Measurements from ENCODE around the gene OTOP1.

OTOP1 gene, protein sequence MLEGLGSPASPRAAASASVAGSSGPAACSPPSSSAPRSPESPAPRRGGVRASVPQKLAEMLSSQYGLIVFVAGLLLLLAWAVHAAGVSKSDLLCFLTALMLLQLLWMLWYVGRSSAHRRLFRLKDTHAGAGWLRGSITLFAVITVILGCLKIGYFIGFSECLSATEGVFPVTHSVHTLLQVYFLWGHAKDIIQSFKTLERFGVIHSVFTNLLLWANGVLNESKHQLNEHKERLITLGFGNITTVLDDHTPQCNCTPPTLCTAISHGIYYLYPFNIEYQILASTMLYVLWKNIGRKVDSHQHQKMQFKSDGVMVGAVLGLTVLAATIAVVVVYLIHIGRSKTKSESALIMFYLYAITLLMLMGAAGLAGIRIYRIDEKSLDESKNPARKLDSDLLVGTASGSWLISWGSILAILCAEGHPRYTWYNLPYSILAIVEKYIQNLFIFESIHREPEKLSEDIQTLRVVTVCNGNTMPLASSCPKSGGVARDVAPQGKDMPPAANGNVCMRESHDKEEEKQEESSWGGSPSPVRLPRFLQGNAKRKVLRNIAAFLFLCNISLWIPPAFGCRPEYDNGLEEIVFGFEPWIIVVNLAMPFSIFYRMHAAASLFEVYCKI
- long read RNA-seq: 0 reads

DNA sequence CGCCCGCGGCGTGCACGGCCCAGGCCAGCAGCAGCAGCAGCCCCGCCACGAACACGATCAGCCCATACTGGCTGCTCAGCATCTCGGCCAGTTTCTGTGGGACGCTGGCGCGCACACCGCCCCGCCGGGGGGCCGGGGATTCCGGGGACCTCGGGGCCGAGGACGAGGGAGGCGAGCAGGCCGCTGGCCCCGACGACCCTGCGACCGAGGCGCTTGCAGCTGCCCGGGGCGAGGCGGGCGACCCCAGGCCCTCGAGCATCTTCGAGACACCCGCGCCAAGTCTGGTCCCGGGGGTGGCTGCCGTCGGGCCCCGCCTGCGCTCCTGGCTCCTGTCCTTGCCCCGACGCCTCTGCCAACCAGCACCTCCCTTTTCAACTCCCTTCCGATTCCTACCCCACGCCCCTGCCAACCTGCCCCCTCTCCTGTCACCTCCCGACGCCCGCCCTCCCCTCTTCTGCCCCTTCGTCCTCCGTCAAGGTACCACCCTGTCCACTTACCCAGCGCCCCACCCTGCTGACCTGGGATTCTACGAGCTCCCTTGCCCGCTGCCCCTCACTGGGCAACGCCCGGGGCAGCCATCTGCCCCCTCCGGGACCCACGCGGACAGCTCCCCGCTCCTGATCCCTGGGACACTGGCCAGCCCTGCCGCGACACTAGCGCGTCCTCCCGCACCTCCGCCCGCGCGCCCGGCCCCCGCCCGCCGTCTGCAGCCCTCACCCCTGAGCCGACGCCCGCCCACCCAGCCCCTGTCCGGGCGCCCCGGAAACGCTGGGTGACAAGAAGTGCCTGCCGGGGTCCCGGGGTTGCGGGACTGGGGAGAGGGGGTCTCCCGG lies at the start of gene OTOP1:
TSS of gene OTOP1 (minus strand) at position 324 of the 833 bp plus-strand sequence. CDS start at position 259, 65 bp downstream.
- no peak within 1 kb of the TSS for H3K4me3 ChIP-seq (replicated peaks; ENCODE audit: insufficient read depth, low read length)
- no peak for DNase-seq (ENCODE audit: low read depth in 1 of 2, low spot score in 1 of 2)
- TF ChIP-seq GABPA (IDR thresholded peaks at IDR 0.05; ENCODE audit: low read depth) (no peak), POLR2AphosphoS5 (IDR thresholded peaks at IDR 0.05; ENCODE audit: low read depth) (no peak), SPI1 (IDR thresholded peaks at IDR 0.05; ENCODE audit: borderline replicate concordance, low read depth) (no peak)
- TF ChIP-seq, protein P1, sequence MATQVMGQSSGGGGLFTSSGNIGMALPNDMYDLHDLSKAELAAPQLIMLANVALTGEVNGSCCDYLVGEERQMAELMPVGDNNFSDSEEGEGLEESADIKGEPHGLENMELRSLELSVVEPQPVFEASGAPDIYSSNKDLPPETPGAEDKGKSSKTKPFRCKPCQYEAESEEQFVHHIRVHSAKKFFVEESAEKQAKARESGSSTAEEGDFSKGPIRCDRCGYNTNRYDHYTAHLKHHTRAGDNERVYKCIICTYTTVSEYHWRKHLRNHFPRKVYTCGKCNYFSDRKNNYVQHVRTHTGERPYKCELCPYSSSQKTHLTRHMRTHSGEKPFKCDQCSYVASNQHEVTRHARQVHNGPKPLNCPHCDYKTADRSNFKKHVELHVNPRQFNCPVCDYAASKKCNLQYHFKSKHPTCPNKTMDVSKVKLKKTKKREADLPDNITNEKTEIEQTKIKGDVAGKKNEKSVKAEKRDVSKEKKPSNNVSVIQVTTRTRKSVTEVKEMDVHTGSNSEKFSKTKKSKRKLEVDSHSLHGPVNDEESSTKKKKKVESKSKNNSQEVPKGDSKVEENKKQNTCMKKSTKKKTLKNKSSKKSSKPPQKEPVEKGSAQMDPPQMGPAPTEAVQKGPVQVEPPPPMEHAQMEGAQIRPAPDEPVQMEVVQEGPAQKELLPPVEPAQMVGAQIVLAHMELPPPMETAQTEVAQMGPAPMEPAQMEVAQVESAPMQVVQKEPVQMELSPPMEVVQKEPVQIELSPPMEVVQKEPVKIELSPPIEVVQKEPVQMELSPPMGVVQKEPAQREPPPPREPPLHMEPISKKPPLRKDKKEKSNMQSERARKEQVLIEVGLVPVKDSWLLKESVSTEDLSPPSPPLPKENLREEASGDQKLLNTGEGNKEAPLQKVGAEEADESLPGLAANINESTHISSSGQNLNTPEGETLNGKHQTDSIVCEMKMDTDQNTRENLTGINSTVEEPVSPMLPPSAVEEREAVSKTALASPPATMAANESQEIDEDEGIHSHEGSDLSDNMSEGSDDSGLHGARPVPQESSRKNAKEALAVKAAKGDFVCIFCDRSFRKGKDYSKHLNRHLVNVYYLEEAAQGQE (IDR thresholded peaks at IDR 0.05; ENCODE audit: insufficient replicate concordance, low read depth): no peak
- TF ChIP-seq, protein P2, sequence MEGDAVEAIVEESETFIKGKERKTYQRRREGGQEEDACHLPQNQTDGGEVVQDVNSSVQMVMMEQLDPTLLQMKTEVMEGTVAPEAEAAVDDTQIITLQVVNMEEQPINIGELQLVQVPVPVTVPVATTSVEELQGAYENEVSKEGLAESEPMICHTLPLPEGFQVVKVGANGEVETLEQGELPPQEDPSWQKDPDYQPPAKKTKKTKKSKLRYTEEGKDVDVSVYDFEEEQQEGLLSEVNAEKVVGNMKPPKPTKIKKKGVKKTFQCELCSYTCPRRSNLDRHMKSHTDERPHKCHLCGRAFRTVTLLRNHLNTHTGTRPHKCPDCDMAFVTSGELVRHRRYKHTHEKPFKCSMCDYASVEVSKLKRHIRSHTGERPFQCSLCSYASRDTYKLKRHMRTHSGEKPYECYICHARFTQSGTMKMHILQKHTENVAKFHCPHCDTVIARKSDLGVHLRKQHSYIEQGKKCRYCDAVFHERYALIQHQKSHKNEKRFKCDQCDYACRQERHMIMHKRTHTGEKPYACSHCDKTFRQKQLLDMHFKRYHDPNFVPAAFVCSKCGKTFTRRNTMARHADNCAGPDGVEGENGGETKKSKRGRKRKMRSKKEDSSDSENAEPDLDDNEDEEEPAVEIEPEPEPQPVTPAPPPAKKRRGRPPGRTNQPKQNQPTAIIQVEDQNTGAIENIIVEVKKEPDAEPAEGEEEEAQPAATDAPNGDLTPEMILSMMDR (IDR thresholded peaks at IDR 0.05; ENCODE audit: insufficient read depth, low read length): no peak
- no peak within 1 kb of the TSS for H3K27ac ChIP-seq (replicated peaks)
- H3K27me3 ChIP-seq (ENCODE audit: insufficient read depth, poor library complexity, severe bottlenecking): peaks cover 7% of the 10 kb centered on the region

DNA sequence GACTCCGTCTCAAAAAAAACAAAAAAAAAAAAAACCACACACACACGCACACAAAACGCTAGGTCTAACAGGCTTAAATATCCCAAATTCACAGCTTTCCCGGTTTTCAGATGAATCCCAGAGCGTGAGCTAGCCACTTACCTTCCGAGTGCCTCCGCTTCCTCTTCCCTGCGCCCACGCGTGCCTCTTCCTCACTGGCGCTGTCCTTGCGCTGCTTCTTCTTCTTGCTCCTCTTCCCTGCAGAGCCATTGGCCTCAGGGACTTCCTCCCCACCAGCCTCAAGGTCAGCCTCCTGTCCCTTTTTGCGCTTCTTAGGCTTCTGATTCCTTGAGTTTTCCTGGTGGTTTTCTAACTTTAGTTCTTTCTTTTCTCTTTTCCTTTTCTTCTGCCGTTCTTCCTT lies 47.5 kb upstream of the OTOP1 start:
- Histone ChIP-seq H3K27ac (replicated peaks) (no peak overlapping the region), H3K4me3 (replicated peaks; ENCODE audit: insufficient read depth, low read length) (no peak overlapping the region), H3K27me3 (ENCODE audit: insufficient read depth, poor library complexity, severe bottlenecking) (no peaks in the 10 kb centered on the region)
- TF ChIP-seq, protein P2 (IDR thresholded peaks at IDR 0.05; ENCODE audit: insufficient read depth, low read length): no peak
- TF ChIP-seq, protein P1 (IDR thresholded peaks at IDR 0.05; ENCODE audit: insufficient replicate concordance, low read depth): no peak
- TF ChIP-seq GABPA (IDR thresholded peaks at IDR 0.05; ENCODE audit: low read depth): no peak
- TF ChIP-seq POLR2AphosphoS5 (IDR thresholded peaks at IDR 0.05; ENCODE audit: low read depth): no peak
- TF ChIP-seq SPI1 (IDR thresholded peaks at IDR 0.05; ENCODE audit: borderline replicate concordance, low read depth): no peak
- DNase-seq (ENCODE audit: low read depth in 1 of 2, low spot score in 1 of 2): no peak

DNA sequence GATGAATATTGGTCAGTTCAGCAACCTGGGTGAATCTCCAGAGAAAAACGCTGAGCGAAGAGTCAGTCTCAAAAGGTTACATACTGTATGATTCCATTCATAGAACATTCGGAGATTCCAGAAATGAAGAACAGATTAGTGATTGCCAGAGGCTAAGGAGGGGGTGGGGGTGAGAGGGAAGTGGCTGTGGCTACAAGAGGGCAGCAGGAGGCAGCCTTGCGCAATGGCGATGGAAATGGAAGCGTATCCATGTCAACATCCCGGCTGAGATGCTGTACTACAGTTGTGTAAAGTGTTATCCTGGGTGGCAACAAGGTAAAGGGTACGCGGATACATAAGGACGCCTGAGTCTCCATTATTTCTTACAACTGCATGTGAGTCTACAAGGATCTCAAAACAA lies 45.2 kb upstream of the OTOP1 start:
- Histone ChIP-seq H3K4me3 (replicated peaks; ENCODE audit: insufficient read depth, low read length) (no peak overlapping the region), H3K27me3 (ENCODE audit: insufficient read depth, poor library complexity, severe bottlenecking) (no peaks in the 10 kb centered on the region), H3K27ac (replicated peaks) (no peak overlapping the region)
- TF ChIP-seq, protein P1 (IDR thresholded peaks at IDR 0.05; ENCODE audit: insufficient replicate concordance, low read depth): no peak
- TF ChIP-seq, protein P2 (IDR thresholded peaks at IDR 0.05; ENCODE audit: insufficient read depth, low read length): no peak
- TF ChIP-seq POLR2AphosphoS5 (IDR thresholded peaks at IDR 0.05; ENCODE audit: low read depth) (no peak), GABPA (IDR thresholded peaks at IDR 0.05; ENCODE audit: low read depth) (no peak), SPI1 (IDR thresholded peaks at IDR 0.05; ENCODE audit: borderline replicate concordance, low read depth) (no peak)
- DNase-seq (ENCODE audit: low read depth in 1 of 2, low spot score in 1 of 2): no peak
